Measurements from ENCODE around the gene LIMS2. TPM values are rescaled to one million over a fixed set of nuclear protein-coding genes. Genes with fewer than 3 reads are reported as not detected.

The LIMS2 gene
- total RNA-seq, 2 donors from 2014 or later: 177 to 246 TPM

DNA sequence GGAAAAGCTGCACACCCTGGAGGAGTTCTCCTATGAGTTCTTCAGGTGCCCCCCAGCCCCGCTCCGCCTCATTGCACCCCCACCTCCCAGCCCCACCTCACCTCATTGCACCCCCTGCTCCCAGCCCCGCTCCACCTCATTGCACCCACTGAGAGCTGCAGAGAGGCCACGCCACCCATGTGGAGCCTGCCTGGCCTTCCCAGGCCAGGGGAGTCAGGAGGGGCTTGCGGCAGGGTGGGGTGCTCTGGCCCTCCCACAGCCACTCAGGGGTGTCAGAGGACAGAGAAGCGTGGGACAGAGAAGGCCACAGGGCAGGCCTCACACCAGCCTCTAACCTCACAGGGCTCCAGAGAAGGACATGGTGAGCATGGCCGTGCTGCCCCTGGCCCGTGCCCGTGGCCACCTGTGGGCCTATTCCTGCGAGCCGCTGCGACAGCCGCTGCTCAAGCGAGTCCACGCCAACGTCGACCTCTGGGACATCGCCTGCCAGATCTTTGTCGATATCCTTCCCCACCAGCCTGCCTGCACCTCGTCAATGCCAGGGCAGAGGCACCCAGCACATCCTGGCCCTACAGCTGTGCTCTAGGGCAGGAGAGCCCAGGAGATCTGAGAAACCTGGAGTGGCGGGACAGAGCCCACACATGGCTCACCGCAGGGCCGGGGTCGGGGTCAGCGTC lies 44.3 kb downstream of the LIMS2 start:
- ATAC-seq (ENCODE audit: insufficient number of reproducible peaks, low FRiP score, low read depth) (no peak), DNase-seq (ENCODE audit: low spot score) (no peak)
- no peaks in the 10 kb centered on the region for H3K9me3 ChIP-seq
- H3K4me1 ChIP-seq (ENCODE audit: control insufficient read depth in 1 of 2, low read depth in 2 of 2): peaks cover 18 to 29% of the 10 kb centered on the region in 2 donors
- H3K27me3 ChIP-seq (replicated peaks; ENCODE audit: insufficient read depth): no peaks in the 10 kb centered on the region
- H3K27ac ChIP-seq: no peak overlapping the region
- TF ChIP-seq, protein P1, sequence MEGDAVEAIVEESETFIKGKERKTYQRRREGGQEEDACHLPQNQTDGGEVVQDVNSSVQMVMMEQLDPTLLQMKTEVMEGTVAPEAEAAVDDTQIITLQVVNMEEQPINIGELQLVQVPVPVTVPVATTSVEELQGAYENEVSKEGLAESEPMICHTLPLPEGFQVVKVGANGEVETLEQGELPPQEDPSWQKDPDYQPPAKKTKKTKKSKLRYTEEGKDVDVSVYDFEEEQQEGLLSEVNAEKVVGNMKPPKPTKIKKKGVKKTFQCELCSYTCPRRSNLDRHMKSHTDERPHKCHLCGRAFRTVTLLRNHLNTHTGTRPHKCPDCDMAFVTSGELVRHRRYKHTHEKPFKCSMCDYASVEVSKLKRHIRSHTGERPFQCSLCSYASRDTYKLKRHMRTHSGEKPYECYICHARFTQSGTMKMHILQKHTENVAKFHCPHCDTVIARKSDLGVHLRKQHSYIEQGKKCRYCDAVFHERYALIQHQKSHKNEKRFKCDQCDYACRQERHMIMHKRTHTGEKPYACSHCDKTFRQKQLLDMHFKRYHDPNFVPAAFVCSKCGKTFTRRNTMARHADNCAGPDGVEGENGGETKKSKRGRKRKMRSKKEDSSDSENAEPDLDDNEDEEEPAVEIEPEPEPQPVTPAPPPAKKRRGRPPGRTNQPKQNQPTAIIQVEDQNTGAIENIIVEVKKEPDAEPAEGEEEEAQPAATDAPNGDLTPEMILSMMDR (IDR thresholded peaks at IDR 0.05): no peak
- no peak overlapping the region for H3K4me3 ChIP-seq
- no peaks in the 10 kb centered on the region for H3K36me3 ChIP-seq

DNA sequence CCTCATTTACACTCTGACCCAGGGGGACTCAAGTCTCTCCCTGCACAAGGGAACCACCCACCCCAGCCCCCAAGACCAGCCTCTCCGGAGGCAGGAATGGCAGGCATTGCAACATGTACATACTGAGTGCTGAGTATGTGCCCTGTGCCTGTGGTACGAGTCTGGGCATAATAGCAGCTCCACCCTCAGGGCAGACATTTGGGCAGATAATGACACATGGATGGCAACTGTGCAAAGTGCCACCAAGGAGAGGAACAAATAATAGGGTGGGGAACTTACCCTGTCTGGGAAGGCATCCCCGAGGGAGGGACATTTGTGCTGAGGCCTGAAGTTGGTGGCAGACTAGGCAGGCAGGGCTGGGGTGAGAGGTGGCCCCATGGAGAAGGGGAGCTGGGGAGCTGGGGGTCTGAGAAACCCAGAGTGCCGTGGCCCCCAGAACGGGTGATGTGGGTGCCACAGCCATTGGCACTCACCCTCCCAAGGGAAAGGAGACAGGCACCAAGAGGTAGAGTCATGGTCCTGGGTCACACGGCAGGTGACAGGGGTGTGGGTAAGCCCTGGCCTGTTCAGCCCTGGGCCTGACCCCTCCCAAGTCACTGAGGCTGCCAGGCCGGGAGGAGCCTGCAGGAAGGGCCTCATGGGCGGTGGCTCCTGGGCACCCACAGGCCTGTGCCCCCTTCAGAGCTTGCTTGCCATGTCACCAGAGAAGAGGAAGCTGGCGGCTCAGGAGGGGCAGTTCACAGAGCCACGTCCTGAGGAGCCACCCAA lies 45.0 kb downstream of the LIMS2 start:
- ATAC-seq (ENCODE audit: insufficient number of reproducible peaks, low FRiP score, low read depth) (no peak), DNase-seq (ENCODE audit: low spot score) (no peak)
- H3K36me3 ChIP-seq: no peaks in the 10 kb centered on the region
- H3K27ac ChIP-seq: no peak overlapping the region
- peaks cover 18 to 29% of the 10 kb centered on the region in 2 donors for H3K4me1 ChIP-seq (ENCODE audit: control insufficient read depth in 1 of 2, low read depth in 2 of 2)
- H3K4me3 ChIP-seq: no peak overlapping the region
- H3K9me3 ChIP-seq: no peaks in the 10 kb centered on the region
- TF ChIP-seq, protein P1 (IDR thresholded peaks at IDR 0.05): no peak
- no peaks in the 10 kb centered on the region for H3K27me3 ChIP-seq (replicated peaks; ENCODE audit: insufficient read depth)

DNA sequence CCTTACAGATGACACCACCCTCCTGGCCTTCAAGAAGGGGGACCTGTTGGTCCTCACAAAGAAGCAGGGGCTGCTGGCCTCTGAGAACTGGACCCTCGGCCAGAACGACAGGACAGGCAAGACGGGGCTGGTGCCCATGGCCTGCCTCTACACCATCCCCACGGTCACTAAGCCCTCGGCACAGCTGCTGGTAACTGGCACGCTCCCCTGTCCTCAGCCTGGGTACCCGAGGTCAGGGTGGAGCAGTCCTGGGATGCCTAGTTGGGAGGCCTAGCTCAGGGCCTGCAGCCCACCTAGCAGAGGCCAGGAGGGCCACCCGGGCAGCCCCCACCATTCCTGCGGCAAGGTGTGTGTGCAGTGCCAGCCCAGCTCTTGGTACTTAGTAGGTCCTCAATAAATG lies 45.7 kb downstream of the LIMS2 start:
- H3K4me3 ChIP-seq: no peak overlapping the region
- no peaks in the 10 kb centered on the region for H3K9me3 ChIP-seq
- TF ChIP-seq, protein P1 (IDR thresholded peaks at IDR 0.05): no peak
- no peaks in the 10 kb centered on the region for H3K36me3 ChIP-seq
- no peak for ATAC-seq (ENCODE audit: insufficient number of reproducible peaks, low FRiP score, low read depth)
- no peak for DNase-seq (ENCODE audit: low spot score)
- peaks cover 18 to 25% of the 10 kb centered on the region in 2 donors for H3K4me1 ChIP-seq (ENCODE audit: control insufficient read depth in 1 of 2, low read depth in 2 of 2)
- H3K27me3 ChIP-seq (replicated peaks; ENCODE audit: insufficient read depth): no peaks in the 10 kb centered on the region
- H3K27ac ChIP-seq: no peak overlapping the region

DNA sequence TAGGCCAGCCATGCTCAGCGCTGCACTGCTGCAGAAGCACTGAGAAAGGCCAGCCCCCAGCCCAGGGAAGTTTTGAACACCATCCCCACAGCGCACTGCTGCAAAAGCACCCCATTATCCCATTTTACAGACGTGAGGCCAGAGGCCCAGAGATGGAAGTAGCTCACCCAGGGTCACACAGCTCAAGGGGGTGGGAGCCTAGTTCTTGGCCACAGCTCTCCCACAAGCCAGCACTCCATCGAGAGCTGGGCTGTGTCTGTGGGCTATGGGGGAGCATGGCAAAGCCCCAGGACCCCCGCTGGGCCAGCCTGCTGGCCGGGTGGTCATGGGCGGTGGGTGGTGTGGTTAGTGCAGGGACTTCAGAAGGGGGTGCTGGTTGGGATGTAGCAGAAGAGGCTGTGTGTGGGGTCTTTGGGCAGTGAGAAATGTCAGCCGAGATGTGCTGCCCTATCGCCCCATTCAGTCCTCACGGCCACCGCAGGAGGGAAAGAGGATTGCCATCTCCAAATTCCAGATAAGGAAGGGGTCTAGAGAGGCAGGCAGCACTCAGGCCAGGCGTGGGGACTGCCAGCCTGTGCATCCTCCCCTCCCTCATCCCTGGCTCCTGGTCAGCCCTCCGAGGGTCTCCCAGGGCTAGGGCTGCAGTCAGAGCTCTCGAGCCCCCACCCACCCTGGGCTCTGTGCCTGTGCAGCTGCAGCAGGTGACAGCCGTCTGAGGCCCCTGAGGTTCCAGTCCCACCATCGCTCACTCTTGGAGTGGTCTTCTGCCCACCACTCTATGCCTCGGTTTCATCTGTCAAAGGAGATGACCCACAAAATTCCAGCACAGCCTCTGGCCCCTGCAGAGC lies 46.3 kb downstream of the LIMS2 start:
- no peak overlapping the region for H3K27ac ChIP-seq
- H3K4me1 ChIP-seq (ENCODE audit: control insufficient read depth in 1 of 2, low read depth in 2 of 2): peaks cover 14 to 19% of the 10 kb centered on the region in 2 donors

More for the DNA sequence above, 46.3 kb downstream of the LIMS2 start:
- ATAC-seq (ENCODE audit: insufficient number of reproducible peaks, low FRiP score, low read depth) (no peak), DNase-seq (ENCODE audit: low spot score) (no peak)
- H3K36me3 ChIP-seq: no peaks in the 10 kb centered on the region
- H3K4me3 ChIP-seq: no peak overlapping the region
- H3K9me3 ChIP-seq: no peaks in the 10 kb centered on the region
- TF ChIP-seq, protein P1 (IDR thresholded peaks at IDR 0.05): no peak
- no peaks in the 10 kb centered on the region for H3K27me3 ChIP-seq (replicated peaks; ENCODE audit: insufficient read depth)
